ENCODE data around the gene B3GNT3. TPM values are rescaled to one million over a fixed set of nuclear protein-coding genes. Genes with fewer than 3 reads are reported as not detected.

Gene B3GNT3
- total RNA-seq, 4 donors from 2014 or later: 4.7 TPM; not detected in 3

DNA sequence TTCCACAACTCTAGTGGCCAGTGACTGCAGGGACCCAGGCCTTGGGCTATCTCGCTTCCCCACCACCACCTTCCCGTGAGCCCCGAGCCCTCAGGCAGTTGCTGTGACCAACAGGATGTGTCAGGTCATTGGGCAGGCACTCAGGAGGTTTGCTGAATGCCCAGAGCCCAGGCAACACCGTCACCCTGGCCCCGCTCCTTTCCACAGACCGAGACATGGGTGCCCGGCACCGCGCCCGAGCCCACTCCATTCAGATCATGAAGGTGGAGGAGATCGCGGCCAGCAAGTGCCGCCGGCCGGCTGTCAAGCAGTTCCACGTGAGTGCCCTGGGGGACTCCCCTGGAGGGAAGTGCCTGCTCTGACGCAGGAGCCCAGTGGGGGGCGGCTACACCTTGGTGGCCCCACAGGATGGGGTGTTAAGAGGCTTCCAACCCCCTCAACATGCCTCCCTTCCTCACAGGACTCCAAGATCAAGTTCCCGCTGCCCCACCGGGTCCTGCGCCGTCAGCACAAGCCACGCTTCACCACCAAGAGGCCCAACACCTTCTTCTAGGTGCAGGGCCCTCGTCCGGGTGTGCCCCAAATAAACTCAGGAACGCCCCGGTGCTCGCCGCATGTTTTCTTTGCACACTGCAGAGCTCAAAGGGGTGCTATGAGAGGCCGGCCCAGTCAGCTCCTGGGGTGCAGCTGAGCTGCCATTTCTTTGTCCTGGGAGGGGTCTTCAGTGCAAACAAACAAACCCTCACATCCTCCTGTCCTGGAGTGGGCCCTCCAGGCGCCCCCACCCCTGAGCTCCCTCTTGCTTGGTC, 68.0 kb downstream of the B3GNT3 start:
- Histone ChIP-seq H3K4me3 (no peak overlapping the region), H3K4me1 (peaks cover 0 to 35% (median 8%) of the 10 kb centered on the region in 3 donors), H3K36me3 (peaks cover 0 to 52% of the 10 kb centered on the region in 2 donors), H3K9me3 (no peaks in the 10 kb centered on the region), H3K27me3 (no peaks in the 10 kb centered on the region), H3K27ac (no peak overlapping the region)
- no peak for ATAC-seq
- WGBS, 2 donors (ENCODE audit: low coverage in 1 of 2): 100% methylated on average over 2 of the region's 31 CpGs; no CpG with 5 or more reads in 1 of the 2 donors
- TF ChIP-seq POLR2A (IDR thresholded peaks at IDR 0.05) (no peak), POLR2AphosphoS5 (IDR thresholded peaks at IDR 0.05) (no peak), EP300 (IDR thresholded peaks at IDR 0.05) (no peak)
- TF ChIP-seq, protein P1, sequence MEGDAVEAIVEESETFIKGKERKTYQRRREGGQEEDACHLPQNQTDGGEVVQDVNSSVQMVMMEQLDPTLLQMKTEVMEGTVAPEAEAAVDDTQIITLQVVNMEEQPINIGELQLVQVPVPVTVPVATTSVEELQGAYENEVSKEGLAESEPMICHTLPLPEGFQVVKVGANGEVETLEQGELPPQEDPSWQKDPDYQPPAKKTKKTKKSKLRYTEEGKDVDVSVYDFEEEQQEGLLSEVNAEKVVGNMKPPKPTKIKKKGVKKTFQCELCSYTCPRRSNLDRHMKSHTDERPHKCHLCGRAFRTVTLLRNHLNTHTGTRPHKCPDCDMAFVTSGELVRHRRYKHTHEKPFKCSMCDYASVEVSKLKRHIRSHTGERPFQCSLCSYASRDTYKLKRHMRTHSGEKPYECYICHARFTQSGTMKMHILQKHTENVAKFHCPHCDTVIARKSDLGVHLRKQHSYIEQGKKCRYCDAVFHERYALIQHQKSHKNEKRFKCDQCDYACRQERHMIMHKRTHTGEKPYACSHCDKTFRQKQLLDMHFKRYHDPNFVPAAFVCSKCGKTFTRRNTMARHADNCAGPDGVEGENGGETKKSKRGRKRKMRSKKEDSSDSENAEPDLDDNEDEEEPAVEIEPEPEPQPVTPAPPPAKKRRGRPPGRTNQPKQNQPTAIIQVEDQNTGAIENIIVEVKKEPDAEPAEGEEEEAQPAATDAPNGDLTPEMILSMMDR (IDR thresholded peaks at IDR 0.05): no peak

Small RNA genes within 50 kb of the gene (small RNA-seq; reads per million reads assigned to genes)
- gene SNORA68: 0 reads per million in 4 donors

Other genes starting within 250 kb of the B3GNT3 start
- gene COLGALT1, start 239.5 kb upstream of the B3GNT3 start, total RNA-seq: 10 to 100 TPM; 54.7 to 78.9 (median 61.2) TPM
- under 1 TPM; under 0.01 to 0.40 (median 0.15) TPM for gene UNC13A, start 106.8 kb upstream of the B3GNT3 start, total RNA-seq
- 10 to 100 TPM; 18.8 to 47.3 (median 23.9) TPM for gene MAP1S, start 75.7 kb upstream of the B3GNT3 start, total RNA-seq
- gene FCHO1, start 43.7 kb upstream of the B3GNT3 start, total RNA-seq: 1 to 10 TPM; 1.1 to 4.1 (median 3.2) TPM
- gene INSL3, start 26.4 kb downstream of the B3GNT3 start, total RNA-seq: not detected
- gene JAK3, start 52.8 kb downstream of the B3GNT3 start, total RNA-seq: 1 to 10 TPM; 1.2 to 5.9 (median 2.3) TPM
- gene RPL18A, start 64.8 kb downstream of the B3GNT3 start, total RNA-seq: 1,000 to 10,000 TPM in 3 of 4 donors, 100 to 1,000 TPM in 1; 799 to 1,594 (median 1,135) TPM
- under 1 TPM in 1 of 4 donors, not detected in 3; 0.16 TPM for gene SLC5A5, start 76.8 kb downstream of the B3GNT3 start, total RNA-seq
- gene CCDC124, start 137.9 kb downstream of the B3GNT3 start, total RNA-seq: 10 to 100 TPM; 48.1 to 75.9 (median 56.6) TPM
- gene KCNN1, start 172.0 kb downstream of the B3GNT3 start, total RNA-seq: under 1 TPM in 2 of 4 donors, not detected in 2; 0.20 to 0.89 TPM
- gene ARRDC2, start 213.0 kb downstream of the B3GNT3 start, total RNA-seq: 10 to 100 TPM; 31.9 to 64.6 (median 47.5) TPM